H1 (cell line): ENCODE results near the gene IL1RAPL1. TPM values are rescaled to one million over a fixed set of nuclear protein-coding genes. Genes with fewer than 3 reads are reported as not detected.

Source experiments
- CTCF ChIA-PET: fragments of 300-600 bp; sonication (Branson Sonifier 250); formaldehyde crosslinking; loops from one replicate; lab custom pipeline; 2021; ENCODE audit not compliant: partially characterized antibody; lab: Charles Lee
- POLR2A ChIA-PET: fragments of 300-600 bp; sonication (Branson Sonifier 250); formaldehyde crosslinking; loops from one replicate; lab custom pipeline; 2021; ENCODE audit warnings: inconsistent platforms; ENCODE audit not compliant: partially characterized antibody; lab: Charles Lee
- DNase-seq, 2 experiments: peaks; one replicate each; pipeline versions ENCODE4 v3.0.0 to v3.0.0-alpha.2; 2010 to 2022; ENCODE audit warnings: low spot score in 2 of 2, low read depth in 1 of 2, mixed read lengths in 1 of 2
- FAIRE-seq: peaks from 2 replicates; lab custom pipeline; 2011; peaks lifted over from hg19 to GRCh38; lab: Jason Lieb, UNC
- H2AFZ ChIP-seq: 2 replicates; pipeline ENCODE4 v1.8.1; 2012; ENCODE audit warnings: low read length, inconsistent platforms
- H2AK5ac ChIP-seq: 2 replicates; pipeline ENCODE4 v1.6.1; 2013; ENCODE audit warnings: low read depth, low read length
- H2BK120ac ChIP-seq: replicated peaks from 2 replicates; pipeline ENCODE3; 2013; ENCODE audit warnings: low read depth, low read length, inconsistent platforms
- H2BK12ac ChIP-seq: 2 replicates; pipeline ENCODE4 v1.6.1; 2013; ENCODE audit warnings: low read depth, low read length
- H2BK15ac ChIP-seq: 2 replicates; pipeline ENCODE4 v1.6.1; 2013; ENCODE audit warnings: low read length
- H2BK20ac ChIP-seq: 2 replicates; pipeline ENCODE4 v1.6.1; 2013; ENCODE audit warnings: low read length
- H2BK5ac ChIP-seq: 2 replicates; pipeline ENCODE4 v1.6.1; 2013; ENCODE audit warnings: low read depth, low read length
- H3K14ac ChIP-seq: 2 replicates; pipeline ENCODE4 v1.6.1; 2013; ENCODE audit warnings: inconsistent platforms; ENCODE audit not compliant: insufficient read length
- H3K18ac ChIP-seq: 2 replicates; pipeline ENCODE4 v1.6.1; 2013; ENCODE audit warnings: low read length; ENCODE audit errors: extremely low read depth
- H3K23ac ChIP-seq: 2 replicates; pipeline ENCODE4 v1.6.1; 2013; ENCODE audit warnings: inconsistent platforms; ENCODE audit not compliant: insufficient read length
- H3K23me2 ChIP-seq: 2 replicates; pipeline ENCODE4 v1.6.1; 2013; ENCODE audit warnings: low read depth, low read length
- H3K27ac ChIP-seq: 2 replicates; pipeline ENCODE4 v1.6.1; 2011; ENCODE audit warnings: low read depth, low read length, inconsistent platforms
- H3K27me3 ChIP-seq, 4 experiments: replicated peaks in 1 of 4; 1 replicate in 1 of 4; 2 replicates in 3 of 4; pipeline versions ENCODE4 v1.6.1 to v1.8.1; 2011 to 2013; ENCODE audit warnings: low read length in 3 of 4, mild to moderate bottlenecking in 3 of 4, inconsistent platforms in 2 of 4, mixed read lengths in 2 of 4, moderate library complexity in 1 of 4; ENCODE audit not compliant: control insufficient read depth in 3 of 4, insufficient read depth in 3 of 4; ENCODE audit errors: extremely low read depth in 1 of 4
- H3K36me3 ChIP-seq, 4 experiments: 2 replicates each; pipeline versions ENCODE4 v1.6.1 to v1.8.1; 2011 to 2013; ENCODE audit warnings: mild to moderate bottlenecking in 4 of 4, low read length in 3 of 4, moderate library complexity in 2 of 4, control low read depth in 1 of 4, inconsistent platforms in 1 of 4; ENCODE audit not compliant: insufficient read depth in 4 of 4, control insufficient read depth in 2 of 4
- H3K4ac ChIP-seq: replicated peaks from 2 replicates; pipeline ENCODE3; 2013; ENCODE audit warnings: low read length, low read depth, mixed read lengths, inconsistent platforms; ENCODE audit not compliant: insufficient read length
- H3K4me1 ChIP-seq, 4 experiments: replicated peaks in 1 of 4; 1 replicate in 1 of 4; 2 replicates in 3 of 4; pipeline versions ENCODE4 v1.6.1 to v1.8.1; 2011 to 2013; ENCODE audit warnings: low read length in 3 of 4, inconsistent platforms in 2 of 4, mixed read lengths in 1 of 4; ENCODE audit not compliant: insufficient read depth in 4 of 4, control insufficient read depth in 3 of 4
- H3K4me2 ChIP-seq, 2 experiments: 2 replicates each; pipeline versions ENCODE4 v1.6.1 to v1.8.1; 2011 to 2013; ENCODE audit warnings: low read depth in 2 of 2, low read length in 2 of 2, control low read depth in 1 of 2, inconsistent platforms in 1 of 2, mild to moderate bottlenecking in 1 of 2; ENCODE audit not compliant: insufficient read depth in 1 of 2
- H3K4me3 ChIP-seq, 4 experiments: fragments of 200-600, 300-600 bp in 1 of 4; sonication (generic), shearing (Covaris generic), sonication (Bioruptor Twin) in 1 of 4; 2 replicates each; pipeline versions ENCODE4 v1.5.1 to v1.8.1; 2011 to 2016; ENCODE audit warnings: low read length in 4 of 4, low read depth in 3 of 4, control low read depth in 2 of 4, inconsistent platforms in 2 of 4, mild to moderate bottlenecking in 2 of 4, mixed read lengths in 1 of 4, moderate library complexity in 1 of 4; ENCODE audit not compliant: insufficient read depth in 2 of 4; ENCODE audit errors: extremely low read depth in 1 of 4
- H3K56ac ChIP-seq: replicated peaks from 2 replicates; pipeline ENCODE3; 2013; ENCODE audit warnings: low read depth, mild to moderate bottlenecking, mixed read lengths, low read length, inconsistent platforms; ENCODE audit not compliant: insufficient read length
- H3K79me1 ChIP-seq: 2 replicates; pipeline ENCODE4 v1.6.1; 2013; ENCODE audit warnings: low read depth, low read length, control low read depth
- H3K79me2 ChIP-seq, 2 experiments: 2 replicates each; pipeline versions ENCODE4 v1.6.1 to v1.8.1; 2012 to 2013; ENCODE audit warnings: low read length in 2 of 2, mild to moderate bottlenecking in 2 of 2, inconsistent platforms in 1 of 2; ENCODE audit not compliant: insufficient read depth in 2 of 2, control insufficient read depth in 1 of 2
- H3K9ac ChIP-seq, 4 experiments: replicated peaks in 1 of 4; 1 replicate in 1 of 4; 2 replicates in 3 of 4; pipeline versions ENCODE4 v1.6.1 to v1.8.1; 2011 to 2013; ENCODE audit warnings: low read depth in 3 of 4, low read length in 3 of 4, control low read depth in 2 of 4, mild to moderate bottlenecking in 2 of 4, moderate library complexity in 2 of 4, inconsistent platforms in 1 of 4; ENCODE audit errors: extremely low read depth in 1 of 4
- H3K9me3 ChIP-seq, 2 experiments: 2 replicates each; pipeline versions ENCODE4 v1.6.1 to v1.8.1; 2012 to 2013; ENCODE audit warnings: mild to moderate bottlenecking in 2 of 2, moderate library complexity in 2 of 2, control low read depth in 1 of 2, inconsistent platforms in 1 of 2, low read depth in 1 of 2, low read length in 1 of 2, mixed read lengths in 1 of 2; ENCODE audit not compliant: insufficient read depth in 2 of 2
- H4K20me1 ChIP-seq, 2 experiments: replicated peaks in 1 of 2; 2 replicates each; pipeline versions ENCODE3 to v1.8.1; 2011 to 2013; ENCODE audit warnings: inconsistent platforms in 2 of 2, low read length in 2 of 2, mild to moderate bottlenecking in 1 of 2; ENCODE audit not compliant: insufficient read depth in 2 of 2, control insufficient read depth in 1 of 2
- H4K5ac ChIP-seq: 2 replicates; pipeline ENCODE4 v1.6.1; 2013; ENCODE audit warnings: low read length, low read depth, mixed read lengths, inconsistent platforms; ENCODE audit not compliant: insufficient read length
- H4K8ac ChIP-seq: 2 replicates; pipeline ENCODE4 v1.8.0; 2013; ENCODE audit warnings: mild to moderate bottlenecking, moderate library complexity, low read length, inconsistent platforms; ENCODE audit not compliant: insufficient read depth; ENCODE audit errors: extremely low read depth
- H4K91ac ChIP-seq: replicated peaks from 2 replicates; pipeline ENCODE3; 2013; ENCODE audit warnings: low read length, mixed read lengths, inconsistent platforms; ENCODE audit not compliant: insufficient read length
- BCL11A ChIP-seq, 2 experiments: IDR thresholded peaks; one replicate each; pipeline ENCODE4 v1.6.1; 2011; ENCODE audit warnings: low read depth in 2 of 2, low read length in 2 of 2, mild to moderate bottlenecking in 2 of 2
- CHD2 ChIP-seq: IDR thresholded peaks from 2 replicates; pipeline ENCODE4 v1.6.1; 2012; ENCODE audit warnings: low read length, improper control_type of control experiment
- E2F6 ChIP-seq: IDR thresholded peaks from 2 replicates; pipeline ENCODE4 v1.6.1; 2012; ENCODE audit warnings: inconsistent platforms
- FOSL1 ChIP-seq: IDR thresholded peaks from 2 replicates; pipeline ENCODE4 v1.6.1; 2011; ENCODE audit warnings: mild to moderate bottlenecking, low read depth, low read length, moderate library complexity; ENCODE audit not compliant: insufficient read depth
- TBP ChIP-seq: IDR thresholded peaks from 2 replicates; pipeline ENCODE4 v1.6.1; 2011; ENCODE audit warnings: low read depth, low read length, improper control_type of control experiment
- USF2 ChIP-seq: IDR thresholded peaks from 2 replicates; pipeline ENCODE4 v1.6.1; 2011; ENCODE audit warnings: low read length, improper control_type of control experiment
- WGBS, 2 experiments: shearing (Covaris generic) in 1 of 2; methylation state at CpG; one replicate each; pipeline versions ENCODE4 v1.1.6 to v1.1.7; 2013 to 2015; ENCODE audit warnings: low lambda C conversion rate in 2 of 2, mixed read lengths in 2 of 2, inconsistent platforms in 1 of 2, low coverage in 1 of 2, missing lambda C conversion rate in 1 of 2; ENCODE audit not compliant: insufficient replicate concordance in 2 of 2, insufficient coverage in 1 of 2, insufficient read length in 1 of 2; ENCODE audit errors: extremely low coverage in 1 of 2, missing lambda C conversion rate in 1 of 2; 5-methylcytosine and 5-hydroxymethylcytosine counted together
- polyA plus RNA-seq, 7 experiments: library from polyadenylated mRNA; depleted of rRNA in 3 of 7; stranded (reverse) in 5 of 7; unstranded in 2 of 7; fragments of >200 nt in 5 of 7; fragments of 200-250 nt in 2 of 7; gene quantifications; 1 replicate in 5 of 7; 2 replicates in 1 of 7; 4 replicates in 1 of 7; pipeline versions ENCODE4 v1.2.1 to v1.2.3, GENCODE V29; 2011 to 2013; ENCODE audit warnings: missing spikeins in 2 of 7, mixed read lengths in 2 of 7
- total RNA-seq: library from RNA; stranded (reverse); fragmentation: NEBNext Ultra II Directional; extraction: Animal tissue kit (Norgen Biotek cat#: 25700); gene quantifications from 2 replicates; pipeline ENCODE4 v1.2.1, GENCODE V29; 2021

Gene IL1RAPL1
- total and polyA plus RNA-seq, 2 of the 8 experiments (the other 6 are each of a cell fraction or from before 2014, with no cell fraction given): 0.11 to 0.35 TPM

GRCh38 chrX:28599957-28600356 is 12.7 kb downstream of the IL1RAPL1 start:
- Histone ChIP-seq H2AFZ (no peak overlapping the region), H4K20me1 (no peaks in the 10 kb centered on the region), H3K36me3 (no peaks in the 10 kb centered on the region), H3K18ac (no peak overlapping the region), H4K91ac (no peak overlapping the region), H3K9ac (no peak overlapping the region), H3K9me3 (no peaks in the 10 kb centered on the region), H3K4me1 (no peaks in the 10 kb centered on the region), H2AK5ac (no peak overlapping the region), H2BK20ac (no peak overlapping the region), H2BK5ac (no peak overlapping the region), H3K27me3 (no peaks in the 10 kb centered on the region), H2BK12ac (no peak overlapping the region), H3K79me1 (no peaks in the 10 kb centered on the region), H3K4me3 (no peak overlapping the region), H2BK120ac (no peak overlapping the region), H3K56ac (no peak overlapping the region), H3K79me2 (no peaks in the 10 kb centered on the region), H3K4ac (no peak overlapping the region)
- FAIRE-seq: no peak
- POLR2A ChIA-PET: no interaction called here
- DNase-seq: no peak
- WGBS, 2 experiments: 98% methylated on average over 4 of the region's 6 CpGs; no CpG with 5 or more reads in 1 of the 2 experiments
- CTCF ChIA-PET: no interaction called here
- TF ChIP-seq BCL11A (IDR thresholded peaks at IDR 0.05; ENCODE audit: low read depth in 2 of 2, low read length in 2 of 2) (no peak), TBP (no peak), CHD2 (no peak), E2F6 (no peak), USF2 (no peak), FOSL1 (no peak)
- TF ChIP-seq, all 59 proteins: peak for 0
- Histone ChIP-seq H3K4me2 (no peak overlapping the region), H3K27ac (no peak overlapping the region), H3K14ac (no peak overlapping the region), H3K23me2 (no peaks in the 10 kb centered on the region), H4K5ac (no peak overlapping the region), H2BK15ac (no peak overlapping the region), H3K23ac (no peak overlapping the region), H4K8ac (no peak overlapping the region)
